Peyer's patch (tissue), 4 donors: ENCODE measurements around the gene FXYD7.

Experiments used
- POLR2A ChIP-seq, 2 donors: fragments of 450-650 bp; IDR thresholded peaks; one replicate each; pipeline ENCODE4 v1.5.1; 2017; ENCODE audit warnings: antibody characterized with exemption in 2 of 2, mild to moderate bottlenecking in 2 of 2, moderate library complexity in 2 of 2
- TF ChIP-seq, protein P1 (sequence below), 6 experiments: fragments of 450-650 bp in 4 of 6; fragments of 200-600 bp in 2 of 6; sonication (generic) in 1 of 6; IDR thresholded peaks; one replicate each; pipeline ENCODE4 v1.5.1; 2017 to 2019; ENCODE audit warnings: antibody characterized with exemption in 6 of 6, mild to moderate bottlenecking in 3 of 6, moderate library complexity in 1 of 6

DNA sequence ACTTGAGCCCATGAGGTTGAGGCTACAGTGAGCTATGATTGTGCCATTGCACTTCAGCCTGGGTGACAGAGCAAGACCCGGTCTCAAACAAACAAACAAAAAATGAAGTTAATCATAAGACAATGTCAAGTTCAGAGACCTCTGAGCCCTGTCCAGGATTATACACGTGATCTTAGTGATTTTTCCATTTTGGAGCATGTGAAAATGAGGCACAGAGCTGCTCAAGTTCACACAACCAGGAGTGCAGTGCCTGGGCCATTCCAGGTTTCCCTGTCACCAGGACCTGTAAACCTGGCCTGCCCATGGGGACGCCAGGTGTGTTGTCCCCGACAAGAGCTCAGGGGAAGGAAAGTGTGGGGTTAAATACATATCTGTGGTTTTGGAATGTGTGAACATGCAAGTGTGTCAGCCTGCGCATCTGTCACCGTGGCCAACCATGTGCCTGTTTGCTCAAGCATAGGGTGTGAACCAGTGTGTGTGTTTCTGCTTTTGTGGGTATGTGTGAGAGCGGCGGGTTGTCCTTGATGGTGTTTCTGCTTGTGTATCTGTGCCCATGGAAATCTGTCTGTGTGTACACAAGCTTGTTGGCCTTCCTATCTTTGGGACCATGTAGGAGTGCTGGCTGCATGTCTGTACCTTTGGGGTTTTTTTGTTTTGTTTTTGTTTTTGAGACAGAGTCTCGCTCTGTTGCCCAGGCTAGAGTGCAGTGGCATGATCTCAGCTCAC is 5.9 kb upstream of the FXYD7 start:
- TF ChIP-seq, protein P1, sequence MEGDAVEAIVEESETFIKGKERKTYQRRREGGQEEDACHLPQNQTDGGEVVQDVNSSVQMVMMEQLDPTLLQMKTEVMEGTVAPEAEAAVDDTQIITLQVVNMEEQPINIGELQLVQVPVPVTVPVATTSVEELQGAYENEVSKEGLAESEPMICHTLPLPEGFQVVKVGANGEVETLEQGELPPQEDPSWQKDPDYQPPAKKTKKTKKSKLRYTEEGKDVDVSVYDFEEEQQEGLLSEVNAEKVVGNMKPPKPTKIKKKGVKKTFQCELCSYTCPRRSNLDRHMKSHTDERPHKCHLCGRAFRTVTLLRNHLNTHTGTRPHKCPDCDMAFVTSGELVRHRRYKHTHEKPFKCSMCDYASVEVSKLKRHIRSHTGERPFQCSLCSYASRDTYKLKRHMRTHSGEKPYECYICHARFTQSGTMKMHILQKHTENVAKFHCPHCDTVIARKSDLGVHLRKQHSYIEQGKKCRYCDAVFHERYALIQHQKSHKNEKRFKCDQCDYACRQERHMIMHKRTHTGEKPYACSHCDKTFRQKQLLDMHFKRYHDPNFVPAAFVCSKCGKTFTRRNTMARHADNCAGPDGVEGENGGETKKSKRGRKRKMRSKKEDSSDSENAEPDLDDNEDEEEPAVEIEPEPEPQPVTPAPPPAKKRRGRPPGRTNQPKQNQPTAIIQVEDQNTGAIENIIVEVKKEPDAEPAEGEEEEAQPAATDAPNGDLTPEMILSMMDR (IDR thresholded peaks at IDR 0.05) = no peak
- peak in 1 of 2 donors; percentile 28 for TF ChIP-seq POLR2A (IDR thresholded peaks at IDR 0.05)
